GM18526 (cell line): Measurements from ENCODE around the gene MDFIC.

Source experiments
- POLR2A ChIP-seq: IDR thresholded peaks from 3 replicates; pipeline ENCODE4 v1.6.1; 2011; ENCODE audit not compliant: insufficient read length; ENCODE audit errors: extremely low read depth

Gene MDFIC

GRCh38 chr7:115058726-115059125 lies 136.8 kb downstream of the MDFIC start:
- no peak for TF ChIP-seq POLR2A

DNA sequence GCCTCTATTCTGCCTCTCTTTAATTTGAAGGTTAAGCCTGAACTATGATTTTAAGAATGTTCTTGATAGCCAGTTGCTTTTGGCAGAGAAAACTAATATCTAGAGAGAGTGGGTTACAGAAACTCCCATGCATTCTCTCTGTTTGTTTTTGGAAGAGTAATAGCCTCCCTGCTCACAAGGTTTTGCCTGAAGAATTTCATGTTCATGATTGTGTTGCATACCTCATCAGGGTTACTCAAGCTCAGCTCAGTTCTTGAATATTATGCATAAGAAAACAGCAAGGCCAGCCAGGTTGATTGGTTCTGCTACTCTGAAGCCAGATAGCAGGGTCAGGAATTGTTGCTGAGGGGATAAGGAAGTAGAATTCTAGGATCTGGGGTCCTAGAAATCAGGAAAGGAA lies 137.4 kb downstream of the MDFIC start:
- no peak for TF ChIP-seq POLR2A

DNA sequence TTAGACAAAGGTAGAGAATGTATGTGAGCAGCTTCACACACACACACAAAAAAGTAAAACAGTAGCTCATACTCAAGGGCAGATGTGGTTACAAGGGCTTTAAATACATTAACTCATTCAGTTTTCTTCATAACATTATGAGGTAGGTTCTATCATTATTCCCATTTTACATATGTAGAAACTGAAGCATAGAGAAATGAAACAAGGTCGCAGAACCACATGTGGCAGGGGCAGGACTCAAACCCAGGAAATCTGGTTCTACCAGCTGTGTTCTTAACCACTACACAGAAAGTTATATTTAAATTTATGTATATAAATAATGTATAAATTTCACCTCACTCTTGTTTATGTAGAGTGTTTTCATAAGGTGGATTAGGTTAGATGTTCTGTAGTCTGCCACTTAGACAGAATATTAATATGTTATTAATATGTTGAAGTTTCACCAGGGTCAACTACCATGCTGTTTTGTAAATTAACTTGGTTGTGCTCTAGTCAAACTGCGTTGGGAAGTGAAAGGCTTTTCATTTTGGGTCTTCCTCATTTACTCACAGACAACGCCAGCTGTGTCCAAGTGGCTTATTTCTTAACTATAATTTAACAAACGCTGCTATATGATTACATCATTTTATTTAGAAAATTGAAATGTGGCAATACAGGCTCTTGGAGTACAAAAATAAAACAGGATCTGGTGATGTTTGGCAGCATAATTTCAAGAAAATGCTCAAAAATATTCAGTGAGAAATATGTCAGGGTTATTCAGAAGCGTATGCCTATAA lies 138.4 kb downstream of the MDFIC start:
- TF ChIP-seq POLR2A, result no peak

- no peak for TF ChIP-seq POLR2A
Measured at GRCh38 chr7:115066050-115066449, 144.2 kb downstream of the MDFIC start.

DNA sequence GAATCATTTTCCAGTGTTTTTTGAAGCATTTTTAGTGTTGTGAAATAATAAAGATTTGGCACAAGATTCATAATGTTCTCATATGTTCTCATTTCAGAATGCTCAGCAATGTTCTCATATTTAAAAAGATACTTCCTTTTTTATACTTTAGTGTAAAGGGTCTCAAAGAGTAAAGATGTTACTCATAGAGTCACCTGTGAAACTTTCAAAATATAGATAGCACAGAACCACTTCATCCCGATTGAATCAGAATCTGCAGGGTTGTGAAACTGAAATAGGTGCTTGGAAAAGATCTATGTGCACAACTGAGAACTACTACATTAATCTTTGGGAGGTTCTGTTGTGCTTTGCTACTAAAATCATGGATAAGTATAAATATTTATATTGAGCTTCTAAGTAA lies 144.7 kb downstream of the MDFIC start:
- no peak for TF ChIP-seq POLR2A

DNA sequence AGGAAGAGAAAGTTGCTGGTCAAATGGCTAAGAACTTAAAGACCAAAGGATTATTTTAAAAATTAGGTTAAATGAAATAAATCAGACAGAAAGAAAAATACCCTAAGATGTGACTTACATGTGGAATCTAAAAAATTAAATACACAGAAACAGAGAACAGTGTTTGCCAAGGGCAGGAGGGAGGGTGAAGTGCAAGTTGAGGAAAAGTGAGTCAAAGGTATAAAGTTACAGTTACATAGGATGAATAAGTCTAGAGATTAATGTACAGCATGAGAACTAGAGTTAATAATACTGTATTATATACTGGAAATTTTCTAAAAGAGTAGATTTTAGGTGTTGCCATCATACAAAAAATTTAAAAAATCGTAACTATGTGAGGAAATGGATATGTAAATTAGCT lies 146.3 kb downstream of the MDFIC start:
- TF ChIP-seq POLR2A, result no peak
